ENCODE measurements around the gene MAB21L1.

Gene MAB21L1

GRCh38 chr13:35473802-35474201, 2.7 kb downstream of the MAB21L1 start:
- DNase-seq (ENCODE audit: low spot score in 2 of 2): no peak
- no peak overlapping the region for H3K4me3 Mint-ChIP-seq

GRCh38 chr13:35473206-35473775, 3.2 kb downstream of the MAB21L1 start:
- no peak overlapping the region for H3K4me3 Mint-ChIP-seq
- H3K4me1 Mint-ChIP-seq: peaks cover 11% of the 10 kb centered on the region
- H3K27ac Mint-ChIP-seq: no peak overlapping the region
- peaks cover 2% of the 10 kb centered on the region for H3K36me3 Mint-ChIP-seq
- peaks cover 5% of the 10 kb centered on the region for H3K9me3 Mint-ChIP-seq
- DNase-seq (ENCODE audit: low spot score in 2 of 2) (no peak), ATAC-seq (ENCODE audit: low read depth) (no peak)
- H3K27me3 Mint-ChIP-seq: peaks cover 29% of the 10 kb centered on the region

More at GRCh38 chr13:35473802-35474201, 2.7 kb downstream of the MAB21L1 start:
- no peak overlapping the region for H3K27ac Mint-ChIP-seq
- peaks cover 2% of the 10 kb centered on the region for H3K36me3 Mint-ChIP-seq
- H3K4me1 Mint-ChIP-seq: peaks cover 17% of the 10 kb centered on the region
- ATAC-seq (ENCODE audit: low read depth): no peak
- peaks cover 30% of the 10 kb centered on the region for H3K27me3 Mint-ChIP-seq
- H3K9me3 Mint-ChIP-seq: peaks cover 5% of the 10 kb centered on the region

DNA sequence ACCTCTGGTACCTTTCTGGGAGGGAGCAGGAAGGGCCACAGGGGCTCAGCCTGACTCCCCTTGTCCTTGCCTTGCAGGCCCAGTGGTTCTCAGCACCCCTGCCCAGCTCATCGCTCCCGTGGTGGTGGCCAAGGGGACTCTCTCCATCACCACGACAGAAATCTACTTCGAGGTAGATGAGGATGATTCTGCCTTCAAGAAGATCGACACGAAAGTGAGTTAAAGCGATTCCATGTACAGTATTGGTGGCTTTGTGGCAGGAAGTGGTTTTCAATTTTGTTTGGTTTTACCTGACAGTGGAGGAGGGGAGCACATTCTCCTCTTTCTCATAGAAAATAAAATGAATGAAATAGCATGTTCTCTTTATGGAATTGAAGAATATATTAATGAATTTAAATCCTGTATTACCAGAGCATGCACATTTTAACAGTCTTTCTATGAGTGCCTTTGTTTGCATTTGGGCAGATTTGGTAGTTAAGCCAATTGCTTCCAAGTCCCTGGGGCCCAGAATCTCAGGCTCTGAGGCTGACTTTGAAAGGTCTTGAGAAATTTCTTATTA, 4.1 kb downstream of the MAB21L1 start:
- H3K9me3 Mint-ChIP-seq: peaks cover 5% of the 10 kb centered on the region
- peaks cover 11% of the 10 kb centered on the region for H3K4me1 Mint-ChIP-seq
- peaks cover 2% of the 10 kb centered on the region for H3K36me3 Mint-ChIP-seq
- ATAC-seq (ENCODE audit: low read depth): no peak
- no peak overlapping the region for H3K4me3 Mint-ChIP-seq
- no peak overlapping the region for H3K27ac Mint-ChIP-seq
- no peak for DNase-seq (ENCODE audit: low spot score in 2 of 2)
- peaks cover 25% of the 10 kb centered on the region for H3K27me3 Mint-ChIP-seq

- Mint-ChIP-seq H3K4me1 (peaks cover 11% of the 10 kb centered on the region), H3K27ac (no peak overlapping the region), H3K9me3 (peaks cover 5% of the 10 kb centered on the region), H3K4me3 (no peak overlapping the region), H3K27me3 (peaks cover 22% of the 10 kb centered on the region), H3K36me3 (peaks cover 2% of the 10 kb centered on the region)
- no peak for DNase-seq (ENCODE audit: low spot score in 2 of 2)
- no peak for ATAC-seq (ENCODE audit: low read depth)
Measured at GRCh38 chr13:35471706-35472322, 4.7 kb downstream of the MAB21L1 start.

DNA sequence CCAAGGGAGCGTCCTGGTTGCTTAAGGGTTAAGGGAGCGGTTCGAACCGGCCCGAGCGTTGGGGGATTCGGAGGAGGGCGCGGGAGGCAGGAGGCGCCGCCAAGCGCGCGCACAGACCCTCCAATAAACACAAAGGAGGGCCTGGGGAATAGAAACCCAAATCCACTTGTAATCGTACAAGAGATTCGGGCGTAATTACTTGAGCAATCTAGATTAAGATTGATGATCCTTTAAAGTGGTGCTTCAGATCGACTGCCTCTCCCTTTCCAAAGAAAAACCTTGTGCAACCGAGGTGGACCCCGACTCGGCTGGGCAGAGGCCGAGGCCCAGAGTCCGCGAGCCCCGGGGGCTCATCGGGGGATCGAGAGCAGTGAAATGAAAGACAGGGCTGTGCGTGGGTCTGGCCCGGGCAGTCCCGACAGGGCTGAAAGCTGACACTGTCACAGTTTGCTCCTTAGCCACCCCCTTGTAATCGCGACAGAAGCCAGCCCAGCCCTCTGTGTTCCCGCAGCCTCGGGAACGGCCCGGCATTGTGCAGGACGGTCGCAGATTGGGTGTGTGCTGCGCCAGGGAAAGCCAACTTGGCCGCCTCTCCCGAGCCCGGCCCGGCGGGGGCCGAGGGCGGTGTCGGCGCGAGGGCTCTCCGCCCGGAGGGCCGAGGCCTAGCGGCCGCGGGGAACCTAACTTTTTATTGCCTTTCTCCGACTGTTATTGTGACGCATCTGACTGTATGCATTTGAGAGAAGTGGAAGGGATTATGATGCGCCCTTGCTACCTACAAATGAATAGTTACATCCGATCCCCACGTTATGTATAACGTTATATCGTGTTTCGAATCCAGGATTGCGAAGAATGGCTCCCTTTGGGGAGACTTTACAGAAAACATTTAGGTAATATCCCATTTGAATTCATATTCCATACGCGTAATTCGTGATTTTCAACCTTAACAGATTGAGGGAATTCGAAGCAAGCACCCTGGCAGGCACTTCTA, 5.5 kb downstream of the MAB21L1 start:
- H3K27me3 Mint-ChIP-seq: peaks cover 18% of the 10 kb centered on the region
- DNase-seq (ENCODE audit: low spot score in 2 of 2): no peak

GRCh38 chr13:35469806-35470525, 6.5 kb downstream of the MAB21L1 start:
- H3K4me3 Mint-ChIP-seq: no peak overlapping the region
- peaks cover 2% of the 10 kb centered on the region for H3K4me1 Mint-ChIP-seq
- H3K9me3 Mint-ChIP-seq: peaks cover 5% of the 10 kb centered on the region
- ATAC-seq (ENCODE audit: low read depth) (no peak), DNase-seq (ENCODE audit: low spot score in 2 of 2) (no peak)
- H3K27me3 Mint-ChIP-seq: peaks cover 11% of the 10 kb centered on the region
- H3K36me3 Mint-ChIP-seq: peaks cover 2% of the 10 kb centered on the region
- H3K27ac Mint-ChIP-seq: no peak overlapping the region

More for the DNA sequence above, 5.5 kb downstream of the MAB21L1 start:
- no peak overlapping the region for H3K27ac Mint-ChIP-seq
- H3K4me1 Mint-ChIP-seq: peaks cover 7% of the 10 kb centered on the region
- no peak overlapping the region for H3K4me3 Mint-ChIP-seq
- ATAC-seq (ENCODE audit: low read depth): no peak
- peaks cover 2% of the 10 kb centered on the region for H3K36me3 Mint-ChIP-seq
- H3K9me3 Mint-ChIP-seq: peaks cover 5% of the 10 kb centered on the region

- Mint-ChIP-seq H3K9me3 (peaks cover 3% of the 10 kb centered on the region), H3K4me3 (no peak overlapping the region), H3K27me3 (peaks cover 13% of the 10 kb centered on the region), H3K27ac (no peak overlapping the region), H3K36me3 (peaks cover 2% of the 10 kb centered on the region), H3K4me1 (no peaks in the 10 kb centered on the region)
- ATAC-seq (ENCODE audit: low read depth) (no peak), DNase-seq (ENCODE audit: low spot score in 2 of 2) (no peak)
Measured at GRCh38 chr13:35468195-35468594, 8.3 kb downstream of the MAB21L1 start.

DNA sequence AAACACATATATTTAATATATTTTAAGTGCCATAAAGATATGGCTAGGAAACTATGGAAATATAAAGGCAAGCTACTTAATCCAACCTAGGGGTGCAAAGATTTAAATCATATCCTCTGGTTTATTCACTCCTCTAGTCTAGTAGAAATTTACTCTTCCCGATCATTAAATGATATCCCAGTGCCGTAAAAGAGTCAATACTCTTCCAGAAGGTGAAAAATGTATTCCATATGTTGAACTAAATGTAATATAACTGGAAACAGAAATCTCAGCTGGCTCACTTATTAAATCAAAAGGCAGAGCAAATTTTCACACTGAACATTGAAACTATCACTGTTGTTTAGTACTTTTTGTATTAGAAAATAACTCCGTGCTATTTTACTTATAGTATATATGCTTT, 11.1 kb downstream of the MAB21L1 start:
- ATAC-seq (ENCODE audit: low read depth): no peak
- Mint-ChIP-seq H3K4me3 (no peak overlapping the region), H3K9me3 (peaks cover 3% of the 10 kb centered on the region), H3K27ac (no peak overlapping the region), H3K4me1 (no peaks in the 10 kb centered on the region), H3K36me3 (peaks cover 6% of the 10 kb centered on the region), H3K27me3 (peaks cover 10% of the 10 kb centered on the region)
- DNase-seq (ENCODE audit: low spot score in 2 of 2): no peak

DNA sequence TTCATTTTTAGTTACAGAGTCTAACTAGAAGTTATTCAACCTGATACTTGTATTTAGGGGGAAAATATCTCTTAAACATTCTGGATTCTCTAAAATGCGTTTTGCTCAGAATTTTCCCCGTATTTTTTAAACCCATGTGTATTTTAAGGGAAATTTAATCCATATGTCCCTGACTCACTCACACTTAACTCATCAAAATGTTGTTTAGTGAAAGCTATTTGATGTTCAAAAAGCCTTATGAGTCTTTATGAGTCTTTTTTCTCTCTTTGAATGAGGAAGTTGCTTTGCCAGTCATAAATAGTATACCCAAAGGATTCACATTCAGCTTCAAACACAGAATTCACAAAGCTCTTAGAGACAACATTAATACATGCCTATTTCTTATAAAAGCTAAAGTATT, 16.4 kb downstream of the MAB21L1 start:
- no peak for ATAC-seq (ENCODE audit: low read depth)
- no peak overlapping the region for H3K27ac Mint-ChIP-seq
- H3K9me3 Mint-ChIP-seq: no peaks in the 10 kb centered on the region
- H3K4me1 Mint-ChIP-seq: no peaks in the 10 kb centered on the region
- peaks cover 4% of the 10 kb centered on the region for H3K27me3 Mint-ChIP-seq
- H3K36me3 Mint-ChIP-seq: peaks cover 13% of the 10 kb centered on the region
- H3K4me3 Mint-ChIP-seq: no peak overlapping the region
- no peak for DNase-seq (ENCODE audit: low spot score in 2 of 2)

GRCh38 chr13:35457258-35457657, 19.2 kb downstream of the MAB21L1 start:
- DNase-seq (ENCODE audit: low spot score in 2 of 2) (no peak), ATAC-seq (ENCODE audit: low read depth) (no peak)
- Mint-ChIP-seq H3K4me3 (no peak overlapping the region), H3K27me3 (no peaks in the 10 kb centered on the region), H3K9me3 (no peaks in the 10 kb centered on the region), H3K27ac (no peak overlapping the region), H3K4me1 (no peaks in the 10 kb centered on the region), H3K36me3 (peaks cover 11% of the 10 kb centered on the region)

GRCh38 chr13:35455022-35455421, 21.5 kb downstream of the MAB21L1 start:
- DNase-seq (ENCODE audit: low spot score in 2 of 2) (no peak), ATAC-seq (ENCODE audit: low read depth) (no peak)
- Mint-ChIP-seq H3K4me3 (no peak overlapping the region), H3K36me3 (peaks cover 12% of the 10 kb centered on the region), H3K4me1 (no peaks in the 10 kb centered on the region), H3K27ac (no peak overlapping the region), H3K9me3 (no peaks in the 10 kb centered on the region), H3K27me3 (no peaks in the 10 kb centered on the region)

DNA sequence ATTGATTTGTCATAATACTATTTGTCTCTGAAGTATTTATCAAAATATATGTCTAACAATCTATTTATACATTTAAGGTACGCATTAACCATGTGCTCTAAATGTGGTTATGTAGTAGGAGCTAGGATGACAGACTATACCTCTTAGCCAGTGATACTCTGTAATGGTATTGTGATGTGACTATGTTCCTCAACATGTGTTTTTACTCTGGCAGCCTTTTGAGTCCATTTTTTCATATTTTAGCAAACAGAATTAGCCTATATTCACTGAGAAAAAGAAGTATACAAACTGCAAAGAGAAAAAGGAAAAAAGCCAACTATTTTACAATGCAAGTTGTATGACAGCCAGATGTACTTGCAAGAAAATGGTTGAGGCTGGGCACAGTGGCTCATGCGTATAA, 26.7 kb downstream of the MAB21L1 start:
- H3K4me3 Mint-ChIP-seq: no peak overlapping the region
- H3K9me3 Mint-ChIP-seq: no peaks in the 10 kb centered on the region
- H3K36me3 Mint-ChIP-seq: peaks cover 3% of the 10 kb centered on the region
- H3K27ac Mint-ChIP-seq: no peak overlapping the region
- H3K27me3 Mint-ChIP-seq: no peaks in the 10 kb centered on the region
- no peaks in the 10 kb centered on the region for H3K4me1 Mint-ChIP-seq
- DNase-seq (ENCODE audit: low spot score in 2 of 2) (no peak), ATAC-seq (ENCODE audit: low read depth) (no peak)

DNA sequence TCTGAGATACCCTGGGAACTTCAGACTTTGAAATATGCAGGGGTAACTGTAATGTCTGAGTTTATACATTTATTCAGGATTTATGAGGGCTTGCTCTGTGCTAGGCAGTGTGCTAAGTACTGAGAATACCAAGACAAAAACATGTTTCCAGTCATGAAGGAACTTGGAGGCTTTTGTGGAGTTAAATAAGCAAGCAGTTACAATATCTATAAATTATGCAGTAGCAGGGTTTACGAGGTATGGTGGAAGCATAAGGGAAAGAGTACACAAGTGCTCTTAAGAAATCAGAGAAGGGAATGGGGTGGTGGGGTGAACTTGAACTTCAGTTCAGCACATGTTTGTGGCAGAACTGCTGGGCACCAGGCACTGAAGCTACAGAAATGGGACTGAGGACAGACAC, 28.0 kb downstream of the MAB21L1 start:
- ATAC-seq (ENCODE audit: low read depth) (no peak), DNase-seq (ENCODE audit: low spot score in 2 of 2) (no peak)

More for the DNA sequence above, 28.0 kb downstream of the MAB21L1 start:
- no peaks in the 10 kb centered on the region for H3K9me3 Mint-ChIP-seq
- peaks cover 1% of the 10 kb centered on the region for H3K36me3 Mint-ChIP-seq
- H3K4me3 Mint-ChIP-seq: no peak overlapping the region
- no peak overlapping the region for H3K27ac Mint-ChIP-seq
- H3K27me3 Mint-ChIP-seq: no peaks in the 10 kb centered on the region
- no peaks in the 10 kb centered on the region for H3K4me1 Mint-ChIP-seq

Measured in memory B cell (primary cell).